Keratinocyte (primary cell): ENCODE measurements around the gene RGS9. TPM values are rescaled to one million over a fixed set of nuclear protein-coding genes. Genes with fewer than 3 reads are reported as not detected.

Experiments used
- DNase-seq: peaks from one replicate; pipeline ENCODE4 v3.0.0-alpha.2; 2011; ENCODE audit warnings: low read depth, missing footprints, low spot score
- FAIRE-seq: peaks from 2 replicates; lab custom pipeline; 2011; peaks lifted over from hg19 to GRCh38; lab: Jason Lieb, UNC
- H2AFZ ChIP-seq: 2 replicates; pipeline ENCODE4 v1.6.0; 2012; ENCODE audit warnings: low read length, control low read depth, inconsistent platforms; ENCODE audit not compliant: control insufficient read depth
- H3K27ac ChIP-seq: 2 replicates; pipeline ENCODE4 v1.5.1; 2011; ENCODE audit warnings: low read length; ENCODE audit not compliant: control insufficient read depth, insufficient read depth
- H3K27me3 ChIP-seq: 3 replicates; pipeline ENCODE4 v1.6.0; 2011; ENCODE audit warnings: low read length; ENCODE audit not compliant: control insufficient read depth, insufficient read depth; ENCODE audit errors: extremely low read depth
- H3K36me3 ChIP-seq, 2 experiments: 2 replicates in 1 of 2; 3 replicates in 1 of 2; pipeline ENCODE4 v1.5.1; 2011; ENCODE audit warnings: low read length in 2 of 2, mild to moderate bottlenecking in 1 of 2; ENCODE audit not compliant: control insufficient read depth in 2 of 2, insufficient read depth in 2 of 2; ENCODE audit errors: extremely low read depth in 1 of 2
- H3K4me1 ChIP-seq: 3 replicates; pipeline ENCODE4 v1.5.1; 2011; ENCODE audit warnings: low read length; ENCODE audit not compliant: control insufficient read depth, insufficient read depth; ENCODE audit errors: extremely low read depth
- H3K4me2 ChIP-seq: 3 replicates; pipeline ENCODE4 v1.6.0; 2011; ENCODE audit warnings: low read depth, low read length; ENCODE audit not compliant: control insufficient read depth, insufficient read depth; ENCODE audit errors: extremely low read depth
- H3K4me3 ChIP-seq, 3 experiments: fragments of 200-600 bp in 1 of 3; sonication (generic) in 1 of 3; 2 replicates in 2 of 3; 3 replicates in 1 of 3; pipeline ENCODE4 v1.5.1; 2011 to 2016; ENCODE audit warnings: low read length in 3 of 3, mild to moderate bottlenecking in 3 of 3, control low read depth in 2 of 3, inconsistent platforms in 1 of 3, low read depth in 1 of 3, mixed read lengths in 1 of 3, mixed run types in 1 of 3, moderate library complexity in 1 of 3; ENCODE audit not compliant: control insufficient read depth in 2 of 3, insufficient read depth in 2 of 3; ENCODE audit errors: extremely low read depth in 1 of 3
- H3K79me2 ChIP-seq: 2 replicates; pipeline ENCODE4 v1.6.0; 2012; ENCODE audit warnings: low read length; ENCODE audit not compliant: control insufficient read depth, insufficient read depth
- H3K9ac ChIP-seq: 3 replicates; pipeline ENCODE4 v1.6.0; 2011; ENCODE audit warnings: low read length; ENCODE audit not compliant: control insufficient read depth, insufficient read depth; ENCODE audit errors: extremely low read depth
- H3K9me1 ChIP-seq: 3 replicates; pipeline ENCODE4 v1.6.0; 2011; ENCODE audit warnings: low read length; ENCODE audit not compliant: control insufficient read depth, insufficient read depth; ENCODE audit errors: extremely low read depth
- H3K9me3 ChIP-seq: 2 replicates; pipeline ENCODE4 v1.5.1; 2012; ENCODE audit warnings: low read depth, low read length; ENCODE audit not compliant: control insufficient read depth
- H4K20me1 ChIP-seq: 3 replicates; pipeline ENCODE4 v1.6.0; 2011; ENCODE audit warnings: low read length; ENCODE audit not compliant: control insufficient read depth, insufficient read depth; ENCODE audit errors: extremely low read depth
- EZH2 ChIP-seq: IDR thresholded peaks from one replicate; pipeline ENCODE4 v1.6.1; 2012; ENCODE audit warnings: inconsistent platforms, mild to moderate bottlenecking, low read length, moderate library complexity
- dilution Hi-C: fragments of 300-500 bp; cut with MboI; formaldehyde crosslinking; loops from one replicate; pipeline ENCODE4 v1.7.0; 2020; ENCODE audit warnings: low sequenced_read_pairs; ENCODE audit not compliant: extremely low pct_ligation_motif_present
- polyA plus RNA-seq, 5 experiments: library from polyadenylated mRNA; depleted of rRNA in 3 of 5; stranded (reverse) in 3 of 5; stranded (forward) in 1 of 5; unstranded in 1 of 5; fragments of >200 nt; gene quantifications; 1 replicate in 1 of 5; 2 replicates in 3 of 5; 3 replicates in 1 of 5; pipeline versions ENCODE4 v1.2.1 to v1.2.3, GENCODE V29; 2011 to 2012; ENCODE audit warnings: missing spikeins in 2 of 5, low read depth in 1 of 5, low replicate concordance in 1 of 5
- TF ChIP-seq, protein P1 (sequence below), 3 experiments: IDR thresholded peaks in 1 of 3; conservative IDR thresholded peaks in 1 of 3; optimal IDR thresholded peaks in 1 of 3; 2 replicates in 2 of 3; 3 replicates in 1 of 3; pipeline versions ENCODE3 to v1.5.1; 2011; ENCODE audit warnings: low read length in 3 of 3, mild to moderate bottlenecking in 3 of 3, moderate library complexity in 2 of 3, control low read depth in 1 of 3, inconsistent platforms in 1 of 3; ENCODE audit not compliant: insufficient read depth in 2 of 3; ENCODE audit errors: extremely low read depth in 1 of 3

RGS9 gene
- polyA plus RNA-seq, 1 donor (not counting 4 experiments of a cell fraction or from before 2014, with no cell fraction given), result 4.8 TPM

- Histone ChIP-seq H3K4me1 (peaks cover 2% of the 10 kb centered on the region), H3K4me3 (no peak overlapping the region), H3K4me2 (no peak overlapping the region), H2AFZ (no peak overlapping the region), H3K27me3 (no peaks in the 10 kb centered on the region), H3K9ac (no peak overlapping the region), H3K9me3 (no peaks in the 10 kb centered on the region), H3K9me1 (no peaks in the 10 kb centered on the region), H3K36me3 (no peaks in the 10 kb centered on the region), H3K79me2 (no peaks in the 10 kb centered on the region), H3K27ac (no peak overlapping the region), H4K20me1 (no peaks in the 10 kb centered on the region)
- no peak for DNase-seq
- TF ChIP-seq, protein P1, sequence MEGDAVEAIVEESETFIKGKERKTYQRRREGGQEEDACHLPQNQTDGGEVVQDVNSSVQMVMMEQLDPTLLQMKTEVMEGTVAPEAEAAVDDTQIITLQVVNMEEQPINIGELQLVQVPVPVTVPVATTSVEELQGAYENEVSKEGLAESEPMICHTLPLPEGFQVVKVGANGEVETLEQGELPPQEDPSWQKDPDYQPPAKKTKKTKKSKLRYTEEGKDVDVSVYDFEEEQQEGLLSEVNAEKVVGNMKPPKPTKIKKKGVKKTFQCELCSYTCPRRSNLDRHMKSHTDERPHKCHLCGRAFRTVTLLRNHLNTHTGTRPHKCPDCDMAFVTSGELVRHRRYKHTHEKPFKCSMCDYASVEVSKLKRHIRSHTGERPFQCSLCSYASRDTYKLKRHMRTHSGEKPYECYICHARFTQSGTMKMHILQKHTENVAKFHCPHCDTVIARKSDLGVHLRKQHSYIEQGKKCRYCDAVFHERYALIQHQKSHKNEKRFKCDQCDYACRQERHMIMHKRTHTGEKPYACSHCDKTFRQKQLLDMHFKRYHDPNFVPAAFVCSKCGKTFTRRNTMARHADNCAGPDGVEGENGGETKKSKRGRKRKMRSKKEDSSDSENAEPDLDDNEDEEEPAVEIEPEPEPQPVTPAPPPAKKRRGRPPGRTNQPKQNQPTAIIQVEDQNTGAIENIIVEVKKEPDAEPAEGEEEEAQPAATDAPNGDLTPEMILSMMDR (optimal IDR thresholded peaks at IDR 0.05 in 1 of 3, IDR thresholded peaks at IDR 0.05 in 1 of 3, conservative IDR thresholded peaks at IDR 0.05 in 1 of 3; ENCODE audit: extremely low read depth in 1 of 3, insufficient read depth in 2 of 3, low read length in 3 of 3), result no peak
- no peak for TF ChIP-seq EZH2
- dilution Hi-C loops, result no loop called here
- peak; percentile 13 for FAIRE-seq
Measured at GRCh38 chr17:65235284-65235683, 98.1 kb downstream of the RGS9 start.

DNA sequence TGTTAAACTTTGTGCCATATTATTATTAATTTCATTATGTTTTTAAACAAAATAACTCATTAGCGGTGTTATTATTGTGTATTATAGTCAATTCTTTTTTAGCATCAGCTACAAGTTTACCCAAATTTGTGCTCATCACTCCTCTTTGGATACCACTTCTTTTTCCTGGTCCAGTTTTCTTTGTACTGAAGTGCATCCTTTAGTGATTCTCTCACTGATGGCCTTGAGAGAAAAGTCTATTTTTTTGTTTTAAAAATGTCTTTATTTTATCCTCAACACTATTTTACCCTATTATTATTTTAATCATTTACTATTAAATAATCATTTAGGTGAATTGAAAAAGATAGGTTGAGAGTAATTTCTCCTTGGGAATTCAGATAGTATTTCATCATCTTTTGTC is 99.2 kb downstream of the RGS9 start:
- dilution Hi-C loops, result no loop called here
- Histone ChIP-seq H3K79me2 (no peaks in the 10 kb centered on the region), H3K9me1 (no peaks in the 10 kb centered on the region), H3K4me1 (peaks cover 2% of the 10 kb centered on the region), H3K27ac (no peak overlapping the region), H3K9me3 (no peaks in the 10 kb centered on the region), H3K36me3 (no peaks in the 10 kb centered on the region), H2AFZ (no peak overlapping the region), H3K4me2 (no peak overlapping the region), H3K27me3 (no peaks in the 10 kb centered on the region), H3K9ac (no peak overlapping the region), H4K20me1 (no peaks in the 10 kb centered on the region), H3K4me3 (no peak overlapping the region)
- DNase-seq (no peak), FAIRE-seq (no peak)
- TF ChIP-seq, protein P1 (optimal IDR thresholded peaks at IDR 0.05 in 1 of 3, IDR thresholded peaks at IDR 0.05 in 1 of 3, conservative IDR thresholded peaks at IDR 0.05 in 1 of 3; ENCODE audit: extremely low read depth in 1 of 3, insufficient read depth in 2 of 3, low read length in 3 of 3), result no peak
- no peak for TF ChIP-seq EZH2
